ENCODE measurements around the gene RAB19. TPM values are rescaled to one million over a fixed set of nuclear protein-coding genes. Genes with fewer than 3 reads are reported as not detected.

Gene RAB19
- total and polyA plus RNA-seq, 10 of the 15 experiments (the other 5 are each of a cell fraction or from before 2014, with no cell fraction given), result 0.14 to 1.0 (median 0.23) TPM; not detected in 5

- ChIA-PET SMC1A (ENCODE audit: uncharacterized antibody, unreplicated experiment) (no interaction called here), CTCF (no interaction called here), RAD21 (ENCODE audit: unreplicated experiment) (interaction anchor here (0.7 to 1.0 kb wide), 2 partner anchors 41 to 79 kb away, joined by 3 read pairs; no protein-coding TSS in a partner anchor), POLR2A (interaction anchor here (0.7 kb wide), 1 partner anchor 615 kb away, joined by 5 read pairs; no protein-coding TSS in a partner anchor)
- H3K9ac ChIP-seq (ENCODE audit: control insufficient read depth, insufficient read depth, low read length), result no peak overlapping the region
- H4K20me1 ChIP-seq (ENCODE audit: control insufficient read depth, insufficient read depth), result no peaks in the 10 kb centered on the region
- no peak overlapping the region for H2AFZ ChIP-seq (ENCODE audit: control insufficient read depth, low read depth, low read length)
- no TSS peak for BruUV-seq (replicated peaks)
- H3K27me3 ChIP-seq (replicated peaks in 1 of 2; ENCODE audit: control insufficient read depth in 2 of 2, insufficient read depth in 2 of 2, low read length in 1 of 2), result peaks cover 0 to under 1% of the 10 kb centered on the region in 2 experiments; a peak in 1 of 4 replicates
- WGBS (ENCODE audit: insufficient coverage, insufficient replicate concordance, low lambda C conversion rate, missing lambda C conversion rate), result 19% methylated on average over 10 of the region's 10 CpGs
- TF ChIP-seq BRCA1 (IDR thresholded peaks at IDR 0.05; ENCODE audit: low read depth, low read length), result no peak
- no peak for TF ChIP-seq SREBF1 (IDR thresholded peaks at IDR 0.05; ENCODE audit: low read length)
- TF ChIP-seq NR2F1 (conservative IDR thresholded peaks at IDR 0.05), result no peak
- TF ChIP-seq RBBP5 (conservative IDR thresholded peaks at IDR 0.05), result no peak
- TF ChIP-seq RFX5 (IDR thresholded peaks at IDR 0.05; ENCODE audit: low read depth, low read length), result no peak
- TF ChIP-seq PML (IDR thresholded peaks at IDR 0.05; ENCODE audit: low read length), result no peak
- TF ChIP-seq ZZZ3 (IDR thresholded peaks at IDR 0.05; ENCODE audit: control insufficient read depth, insufficient read length, low read depth), result no peak
- H3K79me2 ChIP-seq (ENCODE audit: control insufficient read depth, insufficient read depth, low read length), result peaks cover 3% of the 10 kb centered on the region
- no peak overlapping the region for H3K27ac ChIP-seq (ENCODE audit: control insufficient read depth, insufficient read depth)
- intact Hi-C loops (cut with micrococcal nuclease; ENCODE audit: unreplicated experiment) (no loop called here), in situ Hi-C loops (cut with MboI) (no loop called here)
- H3K4me2 ChIP-seq (ENCODE audit: control insufficient read depth, insufficient read depth), result no peak overlapping the region
- H3K9me3 ChIP-seq (replicated peaks; ENCODE audit: control insufficient read depth, insufficient read depth, low read length), result no peaks in the 10 kb centered on the region
- ATAC-seq (no peak), DNase-seq (ENCODE audit: low read depth, low spot score) (no peak), FAIRE-seq (no peak)
- H3K4me3 ChIP-seq, result no peak overlapping the region
- no peaks in the 10 kb centered on the region for H3K4me1 ChIP-seq (ENCODE audit: control insufficient read depth, insufficient read depth, low read length)
- no peaks in the 10 kb centered on the region for H3K36me3 ChIP-seq (ENCODE audit: control insufficient read depth in 2 of 2, insufficient read depth in 2 of 2, low read length in 1 of 2)
Measured at GRCh38 chr7:140398821-140399220, 5.0 kb upstream of the RAB19 start.

GRCh38 chr7:140400381-140400780 lies 3.5 kb upstream of the RAB19 start:
- H4K20me1 ChIP-seq (ENCODE audit: control insufficient read depth, insufficient read depth), result no peaks in the 10 kb centered on the region
- H3K4me1 ChIP-seq (ENCODE audit: control insufficient read depth, insufficient read depth, low read length), result no peaks in the 10 kb centered on the region
- 40% methylated on average over 3 of the region's 3 CpGs for WGBS (ENCODE audit: insufficient coverage, insufficient replicate concordance, low lambda C conversion rate, missing lambda C conversion rate)
- no peaks in the 10 kb centered on the region for H3K36me3 ChIP-seq (ENCODE audit: control insufficient read depth in 2 of 2, insufficient read depth in 2 of 2, low read length in 1 of 2)
- intact Hi-C loops (cut with micrococcal nuclease; ENCODE audit: unreplicated experiment), result no loop called here
- H3K79me2 ChIP-seq (ENCODE audit: control insufficient read depth, insufficient read depth, low read length), result peaks cover 3% of the 10 kb centered on the region
- ChIA-PET CTCF (no interaction called here), SMC1A (ENCODE audit: uncharacterized antibody, unreplicated experiment) (no interaction called here), RAD21 (ENCODE audit: unreplicated experiment) (no interaction called here), POLR2A (no interaction called here)
- H3K4me3 ChIP-seq, result no peak overlapping the region
- no peaks in the 10 kb centered on the region for H3K9me3 ChIP-seq (replicated peaks; ENCODE audit: control insufficient read depth, insufficient read depth, low read length)
- H3K9ac ChIP-seq (ENCODE audit: control insufficient read depth, insufficient read depth, low read length), result no peak overlapping the region
- no peak overlapping the region for H3K27ac ChIP-seq (ENCODE audit: control insufficient read depth, insufficient read depth)
- in situ Hi-C loops (cut with MboI), result no loop called here
- DNase-seq (ENCODE audit: low read depth, low spot score), result no peak
- FAIRE-seq, result no peak
- BruUV-seq (replicated peaks), result no TSS peak
- peaks cover 0 to 3% of the 10 kb centered on the region in 2 experiments; a peak in 2 of 4 replicates for H3K27me3 ChIP-seq (replicated peaks in 1 of 2; ENCODE audit: control insufficient read depth in 2 of 2, insufficient read depth in 2 of 2, low read length in 1 of 2)
- no peak overlapping the region for H2AFZ ChIP-seq (ENCODE audit: control insufficient read depth, low read depth, low read length)
- no peak overlapping the region for H3K4me2 ChIP-seq (ENCODE audit: control insufficient read depth, insufficient read depth)
- ATAC-seq, result no peak
- no peak for TF ChIP-seq ZSCAN29 (IDR thresholded peaks at IDR 0.05)
- TF ChIP-seq CBX5 (IDR thresholded peaks at IDR 0.05; ENCODE audit: low read depth), result no peak
- no peak for TF ChIP-seq SMC3 (IDR thresholded peaks at IDR 0.05; ENCODE audit: borderline replicate concordance, low read length)
- no peak for TF ChIP-seq NFYA (IDR thresholded peaks at IDR 0.05; ENCODE audit: borderline replicate concordance, low read depth, low read length)
- no peak for TF ChIP-seq NKRF (conservative IDR thresholded peaks at IDR 0.05)
- no peak for TF ChIP-seq NFIC (IDR thresholded peaks at IDR 0.05; ENCODE audit: low read depth, low read length)
- TF ChIP-seq STAT3 (IDR thresholded peaks at IDR 0.05; ENCODE audit: low read depth, low read length), result no peak
- TF ChIP-seq BACH1 (IDR thresholded peaks at IDR 0.05; ENCODE audit: borderline replicate concordance), result no peak
- no peak for TF ChIP-seq ATF3 (IDR thresholded peaks at IDR 0.05; ENCODE audit: borderline replicate concordance, extremely low read depth, low read depth, low read length)
- no peak for TF ChIP-seq RELB (IDR thresholded peaks at IDR 0.05; ENCODE audit: low read depth)
